K562 (cell line): ENCODE results near the gene BCL10. TPM values are rescaled to one million over a fixed set of nuclear protein-coding genes. Genes with fewer than 3 reads are reported as not detected.

Experiments
- ADNP ChIP-seq: fragments of 200-800 bp; sonication (Bioruptor generic); IDR thresholded peaks from 2 replicates; pipeline ENCODE4 v1.6.1; 2016; ENCODE audit warnings: missing genetic modification characterization, missing compliant biosample characterization
- ARNT ChIP-seq, 2 experiments: fragments of 450-650 bp; IDR thresholded peaks; 2 replicates each; pipeline ENCODE4 v1.6.1; 2016; ENCODE audit warnings: mild to moderate bottlenecking in 1 of 2
- BCOR ChIP-seq: fragments of 450-650 bp; IDR thresholded peaks from 2 replicates; pipeline ENCODE4 v1.6.1; 2016
- BMI1 ChIP-seq: fragments of 150-350 bp; IDR thresholded peaks from 2 replicates; pipeline ENCODE4 v1.6.1; 2014; ENCODE audit warnings: low read length
- E2F1 ChIP-seq: sonication (generic); formaldehyde crosslinking; IDR thresholded peaks from 2 replicates; pipeline ENCODE4 v1.8.1; 2023; ENCODE audit warnings: mild to moderate bottlenecking, missing genetic modification reagents, moderate library complexity
- EP300 ChIP-seq: IDR thresholded peaks from 2 replicates; pipeline ENCODE4 v1.6.1; 2012; ENCODE audit warnings: low read length, improper control_type of control experiment
- HINFP ChIP-seq: fragments of 450-650 bp; conservative IDR thresholded peaks from 2 replicates; pipeline ENCODE4 v1.6.1; 2016; ENCODE audit warnings: missing genetic modification characterization, low read depth, mild to moderate bottlenecking, control low read depth, missing compliant biosample characterization
- HNRNPH1 ChIP-seq: fragments of 200-400 bp; formaldehyde crosslinking; optimal IDR thresholded peaks from 2 replicates; pipeline ENCODE3; 2017; ENCODE audit warnings: low read depth, mild to moderate bottlenecking, low read length, moderate library complexity
- KAT2B ChIP-seq: IDR thresholded peaks from one replicate; pipeline ENCODE4 v1.6.1; 2012; ENCODE audit warnings: low read depth, mild to moderate bottlenecking, control low read depth, inconsistent platforms, low read length, moderate library complexity
- KDM5B ChIP-seq: fragments of 200-600 bp; sonication (generic); IDR thresholded peaks from 2 replicates; pipeline ENCODE4 v1.6.1; 2012; ENCODE audit warnings: low read depth, mild to moderate bottlenecking, moderate library complexity, low read length, control low read depth, inconsistent platforms; ENCODE audit not compliant: insufficient replicate concordance
- POLR3A ChIP-seq: IDR thresholded peaks from 2 replicates; pipeline ENCODE4 v1.6.1; 2011; ENCODE audit warnings: borderline replicate concordance, mild to moderate bottlenecking, moderate library complexity; ENCODE audit not compliant: insufficient read length, insufficient read depth; ENCODE audit errors: extremely low read depth
- ZBTB7A ChIP-seq: IDR thresholded peaks from 2 replicates; pipeline ENCODE4 v1.6.1; 2011; ENCODE audit warnings: low read depth, mild to moderate bottlenecking, low read length, moderate library complexity, borderline replicate concordance; ENCODE audit not compliant: control insufficient read depth
- ZNF318 ChIP-seq, 2 experiments: fragments of 450-650 bp; IDR thresholded peaks; 2 replicates each; pipeline ENCODE4 v1.6.1; 2016; ENCODE audit warnings: mild to moderate bottlenecking in 2 of 2, borderline replicate concordance in 1 of 2, low read depth in 1 of 2, moderate library complexity in 1 of 2
- ZNF717 ChIP-seq: fragments of 250-450 bp; sonication (Bioruptor Pico); IDR thresholded peaks from 2 replicates; pipeline ENCODE4 v1.5.0; 2021
- ZSCAN32 ChIP-seq: fragments of 450-650 bp; formaldehyde crosslinking; IDR thresholded peaks from 2 replicates; pipeline ENCODE4 v1.4.0; 2020; ENCODE audit warnings: mild to moderate bottlenecking, moderate library complexity
- polyA plus RNA-seq, 8 experiments: library from polyadenylated mRNA; depleted of rRNA in 4 of 8; stranded (reverse) in 5 of 8; unstranded in 3 of 8; fragments of >200 nt; fragmentation: Nextera tagmentation in 2 of 8; fragmentation: Illumina TruSeq in 1 of 8; extraction: Ambion mirVana in 2 of 8; extraction: Trizol in 1 of 8; gene quantifications; 2 replicates each; pipeline versions ENCODE4 v1.2.1 to v1.2.3, GENCODE V29; 2011 to 2014; ENCODE audit warnings: inconsistent platforms in 1 of 8, missing spikeins in 1 of 8
- total RNA-seq, 7 experiments: library from RNA; depleted of rRNA in 6 of 7; stranded (reverse); fragments of >200 nt in 6 of 7; fragmentation: Illumina TruSeq in 2 of 7; extraction: Trizol in 2 of 7; gene quantifications; 2 replicates each; pipeline versions ENCODE4 v1.2.1 to v1.2.3, GENCODE V29; 2011 to 2021; ENCODE audit warnings: low replicate concordance in 1 of 7

BCL10 gene
- total and polyA plus RNA-seq, 9 of the 15 experiments (the other 6 are each of a cell fraction or from before 2014, with no cell fraction given), result 8.0 to 19.4 (median 12.3) TPM

- TF ChIP-seq ZNF318 (IDR thresholded peaks at IDR 0.05; ENCODE audit: borderline replicate concordance in 1 of 2, low read depth in 1 of 2), result no peak
- no peak for TF ChIP-seq BCOR
- no peak for TF ChIP-seq KAT2B
- 0 out of 2 replicates have a peak, but pooled peaks have one; percentile 31 for TF ChIP-seq HINFP (tag)
- peak; percentile 65 for TF ChIP-seq KDM5B
- TF ChIP-seq ADNP (tag), result no peak
- TF ChIP-seq HNRNPH1, result no peak
- no peak for TF ChIP-seq ZSCAN32 (CRISPR knock-in tag)
- TF ChIP-seq E2F1 (CRISPR knock-in tag), result peak; percentile 89
- TF ChIP-seq ZBTB7A, result peak; percentile 82; the same call in 1 of the 2 replicates
- TF ChIP-seq EP300, result no peak
- TF ChIP-seq ZNF717 (CRISPR knock-in tag), result no peak
- no peak for TF ChIP-seq POLR3A
- no peak for TF ChIP-seq BMI1
- TF ChIP-seq ARNT (IDR thresholded peaks at IDR 0.05), result no peak
Observed at GRCh38 chr1:85276215-85276977, at the start of gene BCL10 (continued).
